Measurements from ENCODE around the gene TSPOAP1. TPM values are rescaled to one million over a fixed set of nuclear protein-coding genes. Genes with fewer than 3 reads are reported as not detected.

TSPOAP1 gene
- total RNA-seq, 1 donor from 2014 or later, result 21.0 TPM

GRCh38 chr17:58275417-58275816, 53.2 kb downstream of the TSPOAP1 start:
- H3K27ac ChIP-seq, result no peak overlapping the region
- DNase-seq (no peak), ATAC-seq (no peak)
- no peak overlapping the region for H3K4me3 ChIP-seq
- H3K9me3 ChIP-seq, result no peaks in the 10 kb centered on the region
- intact Hi-C loops (cut with DNase I), result no loop called here
- H3K4me1 ChIP-seq, result no peaks in the 10 kb centered on the region
- no peak for TF ChIP-seq CTCF (IDR thresholded peaks at IDR 0.05)
- no peaks in the 10 kb centered on the region for H3K36me3 ChIP-seq
- no peaks in the 10 kb centered on the region for H3K27me3 ChIP-seq

GRCh38 chr17:58273453-58274104, 55.0 kb downstream of the TSPOAP1 start:
- intact Hi-C loops (cut with DNase I), result no loop called here
- Histone ChIP-seq H3K4me1 (no peaks in the 10 kb centered on the region), H3K27me3 (no peaks in the 10 kb centered on the region), H3K36me3 (no peaks in the 10 kb centered on the region), H3K9me3 (no peaks in the 10 kb centered on the region), H3K4me3 (no peak overlapping the region), H3K27ac (no peak overlapping the region)
- no peak for ATAC-seq
- no peak for TF ChIP-seq CTCF (IDR thresholded peaks at IDR 0.05)
- no peak for DNase-seq

GRCh38 chr17:58272367-58273280, 56.0 kb downstream of the TSPOAP1 start:
- ATAC-seq, result no peak
- intact Hi-C loops (cut with DNase I), result no loop called here

GRCh38 chr17:58271216-58271931, 57.2 kb downstream of the TSPOAP1 start:
- no peaks in the 10 kb centered on the region for H3K36me3 ChIP-seq
- intact Hi-C loops (cut with DNase I), result no loop called here
- H3K27ac ChIP-seq, result no peak overlapping the region
- DNase-seq, result no peak
- H3K4me1 ChIP-seq, result no peaks in the 10 kb centered on the region
- H3K4me3 ChIP-seq, result no peak overlapping the region
- peaks cover 2% of the 10 kb centered on the region for H3K27me3 ChIP-seq
- ATAC-seq, result no peak
- no peak for TF ChIP-seq CTCF (IDR thresholded peaks at IDR 0.05)
- no peaks in the 10 kb centered on the region for H3K9me3 ChIP-seq

More at GRCh38 chr17:58272367-58273280, 56.0 kb downstream of the TSPOAP1 start:
- Histone ChIP-seq H3K36me3 (no peaks in the 10 kb centered on the region), H3K4me1 (no peaks in the 10 kb centered on the region), H3K4me3 (no peak overlapping the region), H3K9me3 (no peaks in the 10 kb centered on the region), H3K27me3 (no peaks in the 10 kb centered on the region), H3K27ac (no peak overlapping the region)
- no peak for DNase-seq
- no peak for TF ChIP-seq CTCF (IDR thresholded peaks at IDR 0.05)

- intact Hi-C loops (cut with DNase I), result no loop called here
- no peak for ATAC-seq
- DNase-seq, result peak; percentile 47
These were observed 57.9 kb downstream of the TSPOAP1 start for GRCh38 chr17:58270476-58271215.

More at GRCh38 chr17:58270476-58271215, 57.9 kb downstream of the TSPOAP1 start:
- TF ChIP-seq CTCF (IDR thresholded peaks at IDR 0.05), result peak; percentile 19
- H3K4me1 ChIP-seq, result no peaks in the 10 kb centered on the region
- H3K4me3 ChIP-seq, result no peak overlapping the region
- no peaks in the 10 kb centered on the region for H3K36me3 ChIP-seq
- H3K27ac ChIP-seq, result no peak overlapping the region
- peaks cover 3% of the 10 kb centered on the region for H3K27me3 ChIP-seq
- H3K9me3 ChIP-seq, result no peaks in the 10 kb centered on the region
